Stimulated activated effector memory CD8-positive, alpha-beta T cell treated with anti-CD3 and anti-CD28 coated beads, Interleukin-12 subunit alpha, Interleukin-12 subunit beta, amount 100 ng/mL, for 72 hours (primary cell): ENCODE data around the gene NDRG4.
A peak's percentile ranks its signal among the peaks of the same experiment; 100 is the strongest.

Experiments
- ATAC-seq: fragments of 150-1000 bp; cut with Tn5 transposase; 2 replicates; pipeline ENCODE4 v1.10.0; 2021
- DNase-seq, 2 donors: peaks; one replicate each; pipeline ENCODE4 v3.0.0; 2021 to 2022; ENCODE audit warnings: low spot score in 2 of 2
- H3K27ac Mint-ChIP-seq: one replicate; pipeline ENCODE4 v1.8.0; 2022; ENCODE audit warnings: mild to moderate bottlenecking, mixed read lengths
- H3K36me3 Mint-ChIP-seq: one replicate; pipeline ENCODE4 v1.8.0; 2022; ENCODE audit warnings: mild to moderate bottlenecking, mixed read lengths
- H3K4me1 Mint-ChIP-seq: one replicate; pipeline ENCODE4 v1.8.0; 2022; ENCODE audit warnings: mixed read lengths
- H3K4me3 Mint-ChIP-seq: one replicate; pipeline ENCODE4 v1.8.0; 2022; ENCODE audit warnings: mild to moderate bottlenecking, mixed read lengths
- H3K9me3 Mint-ChIP-seq: one replicate; pipeline ENCODE4 v1.8.0; 2022; ENCODE audit warnings: mixed read lengths

NDRG4 gene

GRCh38 chr16:58499615-58500351 lies at the start of gene NDRG4:
Gene NDRG4 (plus strand): TSS chr16:58500143. CDS start chr16:58500249, 106 bp downstream.
- H3K27ac Mint-ChIP-seq = no peak within 1 kb of the TSS
- DNase-seq (peak in 1 of 2 donors; percentile 62), ATAC-seq (peak; percentile 67)
- H3K9me3 Mint-ChIP-seq = no peaks in the 10 kb centered on the region
- H3K4me3 Mint-ChIP-seq = peak within 1 kb of the TSS; percentile 66
- peaks cover 30% of the 10 kb centered on the region for H3K4me1 Mint-ChIP-seq
- H3K36me3 Mint-ChIP-seq = no peaks in the 10 kb centered on the region

- peaks cover 9% of the 10 kb centered on the region for H3K4me1 Mint-ChIP-seq
- H3K36me3 Mint-ChIP-seq = no peaks in the 10 kb centered on the region
- ATAC-seq (no peak), DNase-seq (no peak)
- no peaks in the 10 kb centered on the region for H3K9me3 Mint-ChIP-seq
- no peak overlapping the region for H3K4me3 Mint-ChIP-seq
- H3K27ac Mint-ChIP-seq = no peak overlapping the region
Observed at GRCh38 chr16:58450590-58450989, 49.4 kb upstream of the NDRG4 start.

- no peak for ATAC-seq
- Mint-ChIP-seq H3K27ac (no peak overlapping the region), H3K9me3 (no peaks in the 10 kb centered on the region), H3K4me1 (peaks cover 9% of the 10 kb centered on the region), H3K36me3 (no peaks in the 10 kb centered on the region), H3K4me3 (no peak overlapping the region)
- no peak for DNase-seq
Observed at GRCh38 chr16:58451265-58451689, 48.7 kb upstream of the NDRG4 start.

GRCh38 chr16:58451945-58452401 lies 48.0 kb upstream of the NDRG4 start:
- ATAC-seq = no peak
- no peak for DNase-seq

GRCh38 chr16:58452640-58453039 lies 47.3 kb upstream of the NDRG4 start:
- no peaks in the 10 kb centered on the region for H3K36me3 Mint-ChIP-seq
- H3K27ac Mint-ChIP-seq = no peak overlapping the region
- DNase-seq = no peak
- no peak for ATAC-seq
- no peak overlapping the region for H3K4me3 Mint-ChIP-seq
- peaks cover 9% of the 10 kb centered on the region for H3K4me1 Mint-ChIP-seq
- no peaks in the 10 kb centered on the region for H3K9me3 Mint-ChIP-seq

More at GRCh38 chr16:58451945-58452401, 48.0 kb upstream of the NDRG4 start:
- no peaks in the 10 kb centered on the region for H3K36me3 Mint-ChIP-seq
- H3K4me1 Mint-ChIP-seq = peaks cover 9% of the 10 kb centered on the region
- H3K9me3 Mint-ChIP-seq = no peaks in the 10 kb centered on the region
- H3K27ac Mint-ChIP-seq = no peak overlapping the region
- H3K4me3 Mint-ChIP-seq = no peak overlapping the region

- DNase-seq = no peak
- Mint-ChIP-seq H3K4me3 (no peak overlapping the region), H3K27ac (peak overlapping the region; percentile 48), H3K36me3 (no peaks in the 10 kb centered on the region), H3K9me3 (no peaks in the 10 kb centered on the region), H3K4me1 (peaks cover 14% of the 10 kb centered on the region)
- no peak for ATAC-seq
Observed at GRCh38 chr16:58454178-58454577, 45.8 kb upstream of the NDRG4 start.

GRCh38 chr16:58454856-58455255 lies 45.1 kb upstream of the NDRG4 start:
- Mint-ChIP-seq H3K9me3 (no peaks in the 10 kb centered on the region), H3K4me3 (no peak overlapping the region), H3K36me3 (no peaks in the 10 kb centered on the region), H3K4me1 (peaks cover 10% of the 10 kb centered on the region), H3K27ac (peak overlapping the region; percentile 48)
- DNase-seq (no peak), ATAC-seq (no peak)

- H3K4me3 Mint-ChIP-seq = no peak overlapping the region
- H3K4me1 Mint-ChIP-seq = peaks cover 7% of the 10 kb centered on the region
- no peaks in the 10 kb centered on the region for H3K9me3 Mint-ChIP-seq
- DNase-seq (no peak), ATAC-seq (no peak)
- H3K27ac Mint-ChIP-seq = no peak overlapping the region
- no peaks in the 10 kb centered on the region for H3K36me3 Mint-ChIP-seq
Observed at GRCh38 chr16:58455750-58456149, 44.2 kb upstream of the NDRG4 start.

GRCh38 chr16:58456193-58456592 lies 43.8 kb upstream of the NDRG4 start:
- DNase-seq = no peak
- Mint-ChIP-seq H3K36me3 (no peaks in the 10 kb centered on the region), H3K9me3 (no peaks in the 10 kb centered on the region), H3K4me1 (peaks cover 7% of the 10 kb centered on the region), H3K27ac (no peak overlapping the region), H3K4me3 (no peak overlapping the region)
- ATAC-seq = no peak

GRCh38 chr16:58458606-58459343 lies 41.2 kb upstream of the NDRG4 start:
- ATAC-seq = peak; percentile 52

GRCh38 chr16:58459344-58460218 lies 40.4 kb upstream of the NDRG4 start:
- ATAC-seq (peak; percentile 89), DNase-seq (peak in 1 of 2 donors; percentile 56)
- no peak overlapping the region for H3K4me3 Mint-ChIP-seq
- H3K27ac Mint-ChIP-seq = peak overlapping the region; percentile 40
- no peaks in the 10 kb centered on the region for H3K36me3 Mint-ChIP-seq
- peaks cover 8% of the 10 kb centered on the region for H3K4me1 Mint-ChIP-seq
- no peaks in the 10 kb centered on the region for H3K9me3 Mint-ChIP-seq

More at GRCh38 chr16:58458606-58459343, 41.2 kb upstream of the NDRG4 start:
- H3K27ac Mint-ChIP-seq = peak overlapping the region; percentile 40
- H3K4me1 Mint-ChIP-seq = peaks cover 7% of the 10 kb centered on the region
- no peaks in the 10 kb centered on the region for H3K36me3 Mint-ChIP-seq
- no peak overlapping the region for H3K4me3 Mint-ChIP-seq
- no peaks in the 10 kb centered on the region for H3K9me3 Mint-ChIP-seq
- no peak for DNase-seq

- Mint-ChIP-seq H3K4me3 (no peak overlapping the region), H3K27ac (no peak overlapping the region), H3K4me1 (peaks cover 15% of the 10 kb centered on the region), H3K9me3 (no peaks in the 10 kb centered on the region), H3K36me3 (no peaks in the 10 kb centered on the region)
- ATAC-seq = no peak
- DNase-seq = no peak
Observed at GRCh38 chr16:58460219-58460610, 39.7 kb upstream of the NDRG4 start.

GRCh38 chr16:58461056-58461455 lies 38.9 kb upstream of the NDRG4 start:
- ATAC-seq (no peak), DNase-seq (no peak)
- H3K4me3 Mint-ChIP-seq = no peak overlapping the region
- no peaks in the 10 kb centered on the region for H3K36me3 Mint-ChIP-seq
- no peak overlapping the region for H3K27ac Mint-ChIP-seq
- no peaks in the 10 kb centered on the region for H3K9me3 Mint-ChIP-seq
- H3K4me1 Mint-ChIP-seq = peaks cover 17% of the 10 kb centered on the region

GRCh38 chr16:58461640-58462039 lies 38.3 kb upstream of the NDRG4 start:
- peaks cover 17% of the 10 kb centered on the region for H3K4me1 Mint-ChIP-seq
- DNase-seq (no peak), ATAC-seq (no peak)
- H3K4me3 Mint-ChIP-seq = no peak overlapping the region
- H3K9me3 Mint-ChIP-seq = no peaks in the 10 kb centered on the region
- H3K27ac Mint-ChIP-seq = no peak overlapping the region
- H3K36me3 Mint-ChIP-seq = no peaks in the 10 kb centered on the region

GRCh38 chr16:58462089-58462488 lies 37.9 kb upstream of the NDRG4 start:
- peaks cover 17% of the 10 kb centered on the region for H3K4me1 Mint-ChIP-seq
- no peak for ATAC-seq
- no peaks in the 10 kb centered on the region for H3K36me3 Mint-ChIP-seq
- H3K4me3 Mint-ChIP-seq = peak overlapping the region; percentile 57
- H3K9me3 Mint-ChIP-seq = no peaks in the 10 kb centered on the region
- no peak for DNase-seq
- no peak overlapping the region for H3K27ac Mint-ChIP-seq
